ENCODE results near the gene ADAMTS20. TPM values are rescaled to one million over a fixed set of nuclear protein-coding genes. Genes with fewer than 3 reads are reported as not detected.

ADAMTS20 gene
- total RNA-seq, 1 experiment from 2014 or later = not detected

DNA sequence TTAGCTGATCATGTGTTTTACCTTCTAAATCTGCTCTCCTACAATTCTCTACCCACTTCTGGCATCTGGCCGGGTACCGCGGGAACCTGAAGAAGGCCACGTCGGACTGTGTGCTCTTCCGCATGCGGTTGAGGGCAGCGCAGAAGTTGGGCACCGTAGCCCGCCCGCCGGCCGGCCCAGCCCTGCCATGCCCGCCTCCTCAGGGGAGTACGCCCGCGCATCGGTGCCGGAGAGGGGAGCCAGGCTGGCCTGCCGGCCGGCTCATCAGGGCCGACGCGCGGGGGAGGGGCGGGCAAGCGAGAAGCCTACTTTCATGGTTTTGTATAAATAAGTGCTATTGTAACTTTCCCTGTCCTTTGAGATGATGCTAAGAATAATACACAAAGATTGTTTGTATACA, 19.9 kb upstream of the ADAMTS20 start:
- CTCF ChIA-PET = no interaction called here
- Histone ChIP-seq H3K9me3 (ENCODE audit: control insufficient read depth, insufficient read depth, low read depth, low read length) (no peaks in the 10 kb centered on the region), H3K4me1 (ENCODE audit: control insufficient read depth, insufficient read depth, low read length) (no peaks in the 10 kb centered on the region), H3K27ac (ENCODE audit: low read length) (no peak overlapping the region), H3K4me3 (ENCODE audit: low read depth in 2 of 2, low read length in 2 of 2) (no peak overlapping the region), H3K27me3 (ENCODE audit: control insufficient read depth, insufficient read depth, low read length) (no peaks in the 10 kb centered on the region; the same call in 1 of the 2 replicates), H3K36me3 (ENCODE audit: control insufficient read depth, insufficient read depth, low read length) (no peaks in the 10 kb centered on the region)
- DNase-seq (ENCODE audit: low read depth, low spot score) = no peak
- TF ChIP-seq, protein P1, sequence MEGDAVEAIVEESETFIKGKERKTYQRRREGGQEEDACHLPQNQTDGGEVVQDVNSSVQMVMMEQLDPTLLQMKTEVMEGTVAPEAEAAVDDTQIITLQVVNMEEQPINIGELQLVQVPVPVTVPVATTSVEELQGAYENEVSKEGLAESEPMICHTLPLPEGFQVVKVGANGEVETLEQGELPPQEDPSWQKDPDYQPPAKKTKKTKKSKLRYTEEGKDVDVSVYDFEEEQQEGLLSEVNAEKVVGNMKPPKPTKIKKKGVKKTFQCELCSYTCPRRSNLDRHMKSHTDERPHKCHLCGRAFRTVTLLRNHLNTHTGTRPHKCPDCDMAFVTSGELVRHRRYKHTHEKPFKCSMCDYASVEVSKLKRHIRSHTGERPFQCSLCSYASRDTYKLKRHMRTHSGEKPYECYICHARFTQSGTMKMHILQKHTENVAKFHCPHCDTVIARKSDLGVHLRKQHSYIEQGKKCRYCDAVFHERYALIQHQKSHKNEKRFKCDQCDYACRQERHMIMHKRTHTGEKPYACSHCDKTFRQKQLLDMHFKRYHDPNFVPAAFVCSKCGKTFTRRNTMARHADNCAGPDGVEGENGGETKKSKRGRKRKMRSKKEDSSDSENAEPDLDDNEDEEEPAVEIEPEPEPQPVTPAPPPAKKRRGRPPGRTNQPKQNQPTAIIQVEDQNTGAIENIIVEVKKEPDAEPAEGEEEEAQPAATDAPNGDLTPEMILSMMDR (IDR thresholded peaks at IDR 0.05) = no peak
- TF ChIP-seq REST (IDR thresholded peaks at IDR 0.05; ENCODE audit: insufficient read depth in 1 of 2, low read depth in 2 of 2, low read length in 1 of 2) (no peak), POLR2AphosphoS5 (IDR thresholded peaks at IDR 0.05; ENCODE audit: low read depth, low read length) (no peak), TCF7L2 (IDR thresholded peaks at IDR 0.05; ENCODE audit: low read depth, low read length) (no peak), SIN3A (IDR thresholded peaks at IDR 0.05; ENCODE audit: borderline replicate concordance, insufficient read depth, low read depth, low read length) (no peak)
- no peak for ATAC-seq
- POLR2A ChIA-PET = no interaction called here
- no TSS peak for BruUV-seq (replicated peaks)
- intact Hi-C loops (cut with micrococcal nuclease; ENCODE audit: unreplicated experiment) = no loop called here
- in situ Hi-C loops (cut with HindIII; ENCODE audit: low pct_unique_long_range_greater_than_20kb, low sequenced_read_pairs) = no loop called here

DNA sequence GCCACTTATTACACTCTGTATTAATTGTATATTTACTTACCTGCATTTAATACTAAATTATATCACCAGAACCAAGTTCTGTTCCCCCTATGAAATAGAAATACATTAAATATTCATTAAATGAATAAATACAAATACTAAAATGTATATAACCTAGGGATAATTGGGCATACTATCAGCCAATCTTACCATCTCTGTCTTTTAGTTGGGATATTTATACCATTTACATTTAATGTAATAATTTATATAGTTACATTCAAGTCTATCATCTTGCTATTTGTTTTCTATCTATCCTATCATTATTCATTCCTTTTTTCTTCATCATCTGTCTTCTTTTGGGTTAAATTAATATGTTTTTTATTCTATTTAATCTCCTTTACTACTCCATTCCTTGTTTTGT, 4.1 kb upstream of the ADAMTS20 start:
- ChIA-PET CTCF (no interaction called here), POLR2A (no interaction called here)
- no TSS peak for BruUV-seq (replicated peaks)
- DNase-seq (ENCODE audit: low read depth, low spot score) = no peak
- H3K4me1 ChIP-seq (ENCODE audit: control insufficient read depth, insufficient read depth, low read length) = no peaks in the 10 kb centered on the region
- in situ Hi-C loops (cut with HindIII; ENCODE audit: low pct_unique_long_range_greater_than_20kb, low sequenced_read_pairs) (no loop called here), intact Hi-C loops (cut with micrococcal nuclease; ENCODE audit: unreplicated experiment) (no loop called here)
- no peak overlapping the region for H3K4me3 ChIP-seq (ENCODE audit: low read depth in 2 of 2, low read length in 2 of 2)
- no peak for ATAC-seq
- TF ChIP-seq TCF7L2 (IDR thresholded peaks at IDR 0.05; ENCODE audit: low read depth, low read length) (no peak), POLR2AphosphoS5 (IDR thresholded peaks at IDR 0.05; ENCODE audit: low read depth, low read length) (no peak), REST (IDR thresholded peaks at IDR 0.05; ENCODE audit: insufficient read depth in 1 of 2, low read depth in 2 of 2, low read length in 1 of 2) (no peak), SIN3A (IDR thresholded peaks at IDR 0.05; ENCODE audit: borderline replicate concordance, insufficient read depth, low read depth, low read length) (no peak)
- TF ChIP-seq, protein P1 (IDR thresholded peaks at IDR 0.05) = no peak
- no peak overlapping the region for H3K27ac ChIP-seq (ENCODE audit: low read length)
- peaks cover 10% of the 10 kb centered on the region for H3K9me3 ChIP-seq (ENCODE audit: control insufficient read depth, insufficient read depth, low read depth, low read length)
- no peaks in the 10 kb centered on the region for H3K27me3 ChIP-seq (ENCODE audit: control insufficient read depth, insufficient read depth, low read length)
- H3K36me3 ChIP-seq (ENCODE audit: control insufficient read depth, insufficient read depth, low read length) = no peaks in the 10 kb centered on the region
